GM18907 (cell line): ENCODE results near the gene PALB2.

Experiments
- ATAC-seq: cut with Tn5 transposase; IDR thresholded peaks from one replicate; pipeline ENCODE4 v1.9.1; 2021; ENCODE audit warnings: mild to moderate bottlenecking, moderate library complexity; ENCODE audit not compliant: unreplicated experiment

Gene PALB2

GRCh38 chr16:23556881-23557778, 84.0 kb downstream of the PALB2 start, which contains the start of the genes EARS2 and UBFD1:
EARS2 (minus strand) TSS chr16:23557350; CDS start chr16:23557343, 7 bp downstream.
UBFD1 (plus strand) TSS chr16:23557727; CDS start chr16:23557743, 16 bp downstream.
- peak; percentile 91 for ATAC-seq

GRCh38 chr16:23554536-23554935, 86.6 kb downstream of the PALB2 start:
- no peak for ATAC-seq
